GM18873 (cell line): ENCODE results near the gene HEBP1.
"Not testable (repeated sequence)": the region's sequence is repeated elsewhere in the genome, so short reads cannot be mapped to it uniquely, and the experiment has no call there.

Source experiments
- ATAC-seq: cut with Tn5 transposase; IDR thresholded peaks from one replicate; pipeline ENCODE4 v1.9.1; 2021; ENCODE audit warnings: mild to moderate bottlenecking, moderate library complexity, moderate number of reproducible peaks; ENCODE audit not compliant: unreplicated experiment, low FRiP score

The HEBP1 gene

GRCh38 chr12:12999959-13000615, at the start of gene HEBP1:
TSS of gene HEBP1 (minus strand) at chr12:13000265. CDS start at chr12:13000114, 151 bp downstream.
- ATAC-seq, result peak; percentile 63

- no peak for ATAC-seq
These were observed 49.8 kb upstream of the HEBP1 start for GRCh38 chr12:13049816-13050215.

- ATAC-seq, result peak; percentile 61
These were observed 46.9 kb upstream of the HEBP1 start for GRCh38 chr12:13046964-13047363.

- no peak for ATAC-seq
These were observed 45.8 kb upstream of the HEBP1 start for GRCh38 chr12:13045816-13046215.

- no peak for ATAC-seq
These were observed 44.8 kb upstream of the HEBP1 start for GRCh38 chr12:13044906-13045299.

GRCh38 chr12:13044002-13044905, 44.2 kb upstream of the HEBP1 start, which contains the start of gene FAM234B:
TSS of gene FAM234B (plus strand) at chr12:13044381. CDS start at chr12:13044404, 23 bp downstream.
- ATAC-seq, result peak; percentile 54

- ATAC-seq, result no peak
These were observed 42.7 kb upstream of the HEBP1 start for GRCh38 chr12:13042666-13043230.

- no peak for ATAC-seq
These were observed 41.2 kb upstream of the HEBP1 start for GRCh38 chr12:13041224-13041623.

GRCh38 chr12:13039328-13039956, 39.4 kb upstream of the HEBP1 start:
- ATAC-seq, result no peak

- ATAC-seq, result no peak
These were observed 38.6 kb upstream of the HEBP1 start for GRCh38 chr12:13038491-13039161.

- no peak for ATAC-seq
These were observed 36.8 kb upstream of the HEBP1 start for GRCh38 chr12:13036881-13037280.

GRCh38 chr12:13035335-13035734, 35.3 kb upstream of the HEBP1 start:
- ATAC-seq, result not testable (repeated sequence)

GRCh38 chr12:13033476-13033875, 33.4 kb upstream of the HEBP1 start:
- no peak for ATAC-seq

GRCh38 chr12:13032164-13032563, 32.1 kb upstream of the HEBP1 start:
- no peak for ATAC-seq

- ATAC-seq, result no peak
These were observed 30.7 kb upstream of the HEBP1 start for GRCh38 chr12:13030541-13031291.

GRCh38 chr12:13028825-13029570, 28.9 kb upstream of the HEBP1 start:
- no peak for ATAC-seq

GRCh38 chr12:13027508-13027907, 27.4 kb upstream of the HEBP1 start:
- no peak for ATAC-seq

- ATAC-seq, result no peak
These were observed 27.0 kb upstream of the HEBP1 start for GRCh38 chr12:13027032-13027431.

GRCh38 chr12:13026286-13026685, 26.2 kb upstream of the HEBP1 start:
- ATAC-seq, result no peak
